ENCODE measurements around the gene MUC20.

GRCh38 chr3:195715134-195715533 is 5.6 kb upstream of the MUC20 start:
- no peak for TF ChIP-seq POLR2A (IDR thresholded peaks at IDR 0.05; ENCODE audit: low read depth, low read length)
- TF ChIP-seq POLR2AphosphoS5 (IDR thresholded peaks at IDR 0.05; ENCODE audit: low read depth, low read length) = no peak

Data from GM12892 (cell line).